ENCODE measurements around the gene TRIOBP. TPM values are rescaled to one million over a fixed set of nuclear protein-coding genes. Genes with fewer than 3 reads are reported as not detected.
"Not testable (repeated sequence)": the region's sequence is repeated elsewhere in the genome, so short reads cannot be mapped to it uniquely, and the experiment has no call there.

Gene TRIOBP
- total RNA-seq, 1 experiment from 2014 or later, result 170 TPM

- no peak overlapping the region for H3K4me2 ChIP-seq
- H3F3A ChIP-seq (ENCODE audit: insufficient read depth, low read depth), result peaks cover 24% of the 10 kb centered on the region
- H3K27ac ChIP-seq, result no peak overlapping the region
- no peak for TF ChIP-seq EZH2 (IDR thresholded peaks at IDR 0.05; ENCODE audit: low read depth)
- no peak for TF ChIP-seq CTCF (conservative IDR thresholded peaks at IDR 0.05)
- H3K4me3 ChIP-seq, result no peak overlapping the region
- no peaks in the 10 kb centered on the region for H3K9me2 ChIP-seq (ENCODE audit: insufficient read depth)
- intact Hi-C loops (cut with micrococcal nuclease; ENCODE audit: unreplicated experiment), result no loop called here
- BruUV-seq (replicated peaks), result no TSS peak
- H3K4me1 ChIP-seq (replicated peaks; ENCODE audit: insufficient read depth), result peaks cover 32% of the 10 kb centered on the region
- no peak overlapping the region for H2AFZ ChIP-seq
- no peaks in the 10 kb centered on the region for H3K9me3 ChIP-seq (ENCODE audit: insufficient read depth, low read depth)
- H4K20me1 ChIP-seq (ENCODE audit: insufficient read depth), result no peaks in the 10 kb centered on the region
- DNase-seq, result no peak
- POLR2A ChIA-PET (ENCODE audit: unreplicated experiment), result no interaction called here
- H3K27me3 ChIP-seq (ENCODE audit: insufficient read depth, low read depth), result no peaks in the 10 kb centered on the region
- no peaks in the 10 kb centered on the region for H3K79me2 ChIP-seq (ENCODE audit: low read depth)
- H3K36me3 ChIP-seq (ENCODE audit: low read depth), result no peaks in the 10 kb centered on the region
- CTCF ChIA-PET, result no interaction called here
Observed at GRCh38 chr22:37714634-37715033, 17.8 kb downstream of the TRIOBP start.

- no peaks in the 10 kb centered on the region for H3K27me3 ChIP-seq (ENCODE audit: insufficient read depth, low read depth)
- H4K20me1 ChIP-seq (ENCODE audit: insufficient read depth), result no peaks in the 10 kb centered on the region
- H2AFZ ChIP-seq, result no peak overlapping the region
- peaks cover 24% of the 10 kb centered on the region for H3F3A ChIP-seq (ENCODE audit: insufficient read depth, low read depth)
- no peaks in the 10 kb centered on the region for H3K79me2 ChIP-seq (ENCODE audit: low read depth)
- BruUV-seq (replicated peaks), result no TSS peak
- ChIA-PET POLR2A (ENCODE audit: unreplicated experiment) (interaction anchor here (0.7 kb wide), 2 partner anchors 12 to 94 kb away, joined by 3 to 4 read pairs; no protein-coding TSS in a partner anchor), CTCF (no interaction called here)
- intact Hi-C loops (cut with micrococcal nuclease; ENCODE audit: unreplicated experiment), result no loop called here
- TF ChIP-seq EZH2 (IDR thresholded peaks at IDR 0.05; ENCODE audit: low read depth), result no peak
- no peak for TF ChIP-seq CTCF (conservative IDR thresholded peaks at IDR 0.05)
- no peak overlapping the region for H3K4me2 ChIP-seq
- H3K9me3 ChIP-seq (ENCODE audit: insufficient read depth, low read depth), result no peaks in the 10 kb centered on the region
- no peaks in the 10 kb centered on the region for H3K9me2 ChIP-seq (ENCODE audit: insufficient read depth)
- H3K27ac ChIP-seq, result no peak overlapping the region
- no peaks in the 10 kb centered on the region for H3K36me3 ChIP-seq (ENCODE audit: low read depth)
- H3K4me1 ChIP-seq (replicated peaks; ENCODE audit: insufficient read depth), result peaks cover 22% of the 10 kb centered on the region
- H3K4me3 ChIP-seq, result no peak overlapping the region
- DNase-seq, result no peak
Observed at GRCh38 chr22:37715760-37716159, 18.9 kb downstream of the TRIOBP start.

GRCh38 chr22:37716708-37717107 is 19.9 kb downstream of the TRIOBP start:
- Histone ChIP-seq H3F3A (ENCODE audit: insufficient read depth, low read depth) (peaks cover 28% of the 10 kb centered on the region), H3K27me3 (ENCODE audit: insufficient read depth, low read depth) (no peaks in the 10 kb centered on the region), H2AFZ (no peak overlapping the region), H3K9me2 (ENCODE audit: insufficient read depth) (no peaks in the 10 kb centered on the region), H3K27ac (0 out of 2 replicates have a peak overlapping the region, but pooled peaks have one; percentile 8), H3K4me2 (no peak overlapping the region), H3K9me3 (ENCODE audit: insufficient read depth, low read depth) (no peaks in the 10 kb centered on the region), H3K36me3 (ENCODE audit: low read depth) (no peaks in the 10 kb centered on the region), H4K20me1 (ENCODE audit: insufficient read depth) (no peaks in the 10 kb centered on the region), H3K4me3 (no peak overlapping the region), H3K79me2 (ENCODE audit: low read depth) (no peaks in the 10 kb centered on the region), H3K4me1 (replicated peaks; ENCODE audit: insufficient read depth) (peaks cover 12% of the 10 kb centered on the region; the same call in 1 of the 2 replicates)
- DNase-seq, result peak in 1 of 2 experiments; percentile 80
- ChIA-PET POLR2A (ENCODE audit: unreplicated experiment) (no interaction called here), CTCF (no interaction called here)
- TF ChIP-seq EZH2 (IDR thresholded peaks at IDR 0.05; ENCODE audit: low read depth) (no peak), CTCF (conservative IDR thresholded peaks at IDR 0.05) (no peak)
- intact Hi-C loops (cut with micrococcal nuclease; ENCODE audit: unreplicated experiment), result no loop called here
- no TSS peak for BruUV-seq (replicated peaks)

GRCh38 chr22:37717235-37717634 is 20.4 kb downstream of the TRIOBP start:
- H3K27me3 ChIP-seq (ENCODE audit: insufficient read depth, low read depth); H4K20me1 ChIP-seq (ENCODE audit: insufficient read depth); H3K27ac ChIP-seq; intact Hi-C loops (cut with micrococcal nuclease; ENCODE audit: unreplicated experiment); H3K4me2 ChIP-seq; DNase-seq; H3K36me3 ChIP-seq (ENCODE audit: low read depth); H3K79me2 ChIP-seq (ENCODE audit: low read depth); H3K9me2 ChIP-seq (ENCODE audit: insufficient read depth); POLR2A ChIA-PET (ENCODE audit: unreplicated experiment); H3K9me3 ChIP-seq (ENCODE audit: insufficient read depth, low read depth); H2AFZ ChIP-seq; CTCF ChIA-PET; BruUV-seq (replicated peaks); H3K4me3 ChIP-seq: not testable (repeated sequence)
- Histone ChIP-seq H3F3A (ENCODE audit: insufficient read depth, low read depth) (peaks cover 28% of the 10 kb centered on the region), H3K4me1 (replicated peaks; ENCODE audit: insufficient read depth) (peaks cover 11% of the 10 kb centered on the region; the same call in 1 of the 2 replicates)

GRCh38 chr22:37717746-37718305 is 21.0 kb downstream of the TRIOBP start:
- CTCF ChIA-PET, result interaction anchor here (0.6 kb wide), 1 partner anchor 77 kb away, joined by 3 read pairs; no protein-coding TSS in a partner anchor

More at GRCh38 chr22:37717746-37718305, 21.0 kb downstream of the TRIOBP start:
- H4K20me1 ChIP-seq (ENCODE audit: insufficient read depth); H3K9me3 ChIP-seq (ENCODE audit: insufficient read depth, low read depth); BruUV-seq (replicated peaks); H3K4me2 ChIP-seq; H3K79me2 ChIP-seq (ENCODE audit: low read depth); H3K4me3 ChIP-seq; H3K9me2 ChIP-seq (ENCODE audit: insufficient read depth); H3K27ac ChIP-seq; intact Hi-C loops (cut with micrococcal nuclease; ENCODE audit: unreplicated experiment); H3K27me3 ChIP-seq (ENCODE audit: insufficient read depth, low read depth); DNase-seq; H3K36me3 ChIP-seq (ENCODE audit: low read depth); H2AFZ ChIP-seq; POLR2A ChIA-PET (ENCODE audit: unreplicated experiment): not testable (repeated sequence)
- Histone ChIP-seq H3F3A (ENCODE audit: insufficient read depth, low read depth) (peaks cover 28% of the 10 kb centered on the region), H3K4me1 (replicated peaks; ENCODE audit: insufficient read depth) (peaks cover 11% of the 10 kb centered on the region; the same call in 1 of the 2 replicates)

Data from PC-9 (cell line).